Peyer's patch (tissue), 4 donors: ENCODE measurements around the gene MAPT. TPM values are rescaled to one million over a fixed set of nuclear protein-coding genes. Genes with fewer than 3 reads are reported as not detected.

Experiments used
- DNase-seq, 3 donors: peaks; one replicate each; pipeline ENCODE4 v3.0.0-alpha.2; 2017 to 2019
- H3K27ac ChIP-seq, 4 donors: fragments of 200-600 bp; sonication (generic); one replicate each; pipeline ENCODE4 v1.5.1; 2016 to 2019
- H3K27me3 ChIP-seq, 2 donors: fragments of 200-600 bp; sonication (generic); one replicate each; pipeline ENCODE4 v1.5.1; 2019
- H3K36me3 ChIP-seq, 3 donors: fragments of 200-600 bp; sonication (generic); one replicate each; pipeline ENCODE4 v1.5.1; 2016 to 2019
- H3K4me1 ChIP-seq, 4 donors: fragments of 200-600 bp; sonication (generic); one replicate each; pipeline ENCODE4 v1.5.1; 2016 to 2019
- H3K4me3 ChIP-seq, 4 donors: fragments of 200-600 bp; sonication (generic); 1 replicate in 3 of 4; 2 replicates in 1 of 4; pipeline ENCODE4 v1.5.1; 2016 to 2019; ENCODE audit warnings: mild to moderate bottlenecking in 1 of 4
- H3K9me3 ChIP-seq, 4 donors: fragments of 200-600 bp; sonication (generic); one replicate each; pipeline ENCODE4 v1.5.1; 2016 to 2019; ENCODE audit warnings: mild to moderate bottlenecking in 1 of 4
- POLR2A ChIP-seq, 2 donors: fragments of 450-650 bp; IDR thresholded peaks; one replicate each; pipeline ENCODE4 v1.5.1; 2017; ENCODE audit warnings: antibody characterized with exemption in 2 of 2, mild to moderate bottlenecking in 2 of 2, moderate library complexity in 2 of 2
- total RNA-seq, 4 donors: library from RNA; depleted of rRNA; stranded (reverse); fragments of >200 nt; gene quantifications; one replicate each; pipeline ENCODE4 v1.1.0, GENCODE V29; 2016
- TF ChIP-seq, protein P1 (sequence below), 6 experiments: fragments of 450-650 bp in 4 of 6; fragments of 200-600 bp in 2 of 6; sonication (generic) in 1 of 6; IDR thresholded peaks; one replicate each; pipeline ENCODE4 v1.5.1; 2017 to 2019; ENCODE audit warnings: antibody characterized with exemption in 6 of 6, mild to moderate bottlenecking in 3 of 6, moderate library complexity in 1 of 6

The MAPT gene
- 1 to 10 TPM in 1 of 4 donors, under 1 TPM in 2, not detected in 1; 0.35 to 1.6 (median 0.94) TPM for total RNA-seq

- H3K27me3 ChIP-seq = peaks cover 0 to 23% of the 10 kb centered on the region in 2 donors
Observed at GRCh38 chr17:45894022-45894784, at the start of gene MAPT. MAPT (plus strand) TSS chr17:45894554; CDS start chr17:45962338, 67,784 bp downstream.

DNA sequence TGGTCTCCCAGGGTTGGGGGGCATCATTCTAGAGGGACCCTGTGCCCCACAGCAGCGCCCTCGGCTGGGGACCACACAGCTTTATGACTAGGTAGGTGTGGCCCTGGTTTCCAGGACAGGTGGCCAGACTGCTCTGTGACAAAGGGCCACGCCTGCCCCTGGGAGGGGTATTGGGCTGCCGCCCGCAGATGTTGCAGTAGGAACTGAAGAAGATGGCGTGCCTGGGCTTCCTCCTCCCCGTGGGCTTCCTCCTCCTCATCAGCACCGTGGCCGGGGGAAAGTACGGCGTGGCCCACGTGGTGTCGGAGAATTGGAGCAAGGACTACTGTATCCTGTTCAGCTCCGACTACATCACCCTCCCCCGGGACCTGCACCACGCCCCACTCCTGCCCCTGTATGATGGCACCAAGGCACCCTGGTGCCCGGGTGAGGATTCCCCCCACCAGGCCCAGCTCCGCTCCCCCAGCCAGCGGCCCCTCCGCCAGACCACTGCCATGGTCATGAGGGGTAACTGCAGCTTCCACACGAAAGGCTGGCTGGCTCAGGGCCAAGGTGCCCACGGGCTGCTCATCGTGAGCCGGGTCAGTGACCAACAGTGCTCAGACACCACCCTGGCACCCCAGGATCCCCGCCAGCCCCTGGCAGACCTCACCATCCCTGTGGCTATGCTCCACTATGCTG is 49.5 kb upstream of the MAPT start, which contains the start of gene SPPL2C:
Gene SPPL2C (plus strand): TSS at position 187 of the 681 bp plus-strand sequence. CDS start 26 bp downstream, at position 213.
- H3K4me3 ChIP-seq = no peak within 1 kb of the TSS
- no peak for DNase-seq
- H3K27me3 ChIP-seq = no peaks in the 10 kb centered on the region
- TF ChIP-seq, protein P1, sequence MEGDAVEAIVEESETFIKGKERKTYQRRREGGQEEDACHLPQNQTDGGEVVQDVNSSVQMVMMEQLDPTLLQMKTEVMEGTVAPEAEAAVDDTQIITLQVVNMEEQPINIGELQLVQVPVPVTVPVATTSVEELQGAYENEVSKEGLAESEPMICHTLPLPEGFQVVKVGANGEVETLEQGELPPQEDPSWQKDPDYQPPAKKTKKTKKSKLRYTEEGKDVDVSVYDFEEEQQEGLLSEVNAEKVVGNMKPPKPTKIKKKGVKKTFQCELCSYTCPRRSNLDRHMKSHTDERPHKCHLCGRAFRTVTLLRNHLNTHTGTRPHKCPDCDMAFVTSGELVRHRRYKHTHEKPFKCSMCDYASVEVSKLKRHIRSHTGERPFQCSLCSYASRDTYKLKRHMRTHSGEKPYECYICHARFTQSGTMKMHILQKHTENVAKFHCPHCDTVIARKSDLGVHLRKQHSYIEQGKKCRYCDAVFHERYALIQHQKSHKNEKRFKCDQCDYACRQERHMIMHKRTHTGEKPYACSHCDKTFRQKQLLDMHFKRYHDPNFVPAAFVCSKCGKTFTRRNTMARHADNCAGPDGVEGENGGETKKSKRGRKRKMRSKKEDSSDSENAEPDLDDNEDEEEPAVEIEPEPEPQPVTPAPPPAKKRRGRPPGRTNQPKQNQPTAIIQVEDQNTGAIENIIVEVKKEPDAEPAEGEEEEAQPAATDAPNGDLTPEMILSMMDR (IDR thresholded peaks at IDR 0.05) = no peak
- TF ChIP-seq POLR2A (IDR thresholded peaks at IDR 0.05) = no peak
- H3K27ac ChIP-seq = no peak within 1 kb of the TSS
- no peaks in the 10 kb centered on the region for H3K9me3 ChIP-seq
- H3K36me3 ChIP-seq = no peaks in the 10 kb centered on the region
- H3K4me1 ChIP-seq = no peaks in the 10 kb centered on the region

More at GRCh38 chr17:45894022-45894784, at the start of gene MAPT:
- peak; percentile 60 to 89 (median 87) for DNase-seq
- Histone ChIP-seq H3K4me3 (peak within 1 kb of the TSS; percentile 51 to 79 (median 75)), H3K9me3 (no peaks in the 10 kb centered on the region), H3K36me3 (no peaks in the 10 kb centered on the region), H3K4me1 (peaks cover 0 to 34% (median 12%) of the 10 kb centered on the region in 4 donors), H3K27ac (peak within 1 kb of the TSS in 2 of 4 donors; percentile 36 to 55)
- no peak for TF ChIP-seq POLR2A (IDR thresholded peaks at IDR 0.05)
- TF ChIP-seq, protein P1 (IDR thresholded peaks at IDR 0.05) = peak; percentile 67 to 94 (median 92)

DNA sequence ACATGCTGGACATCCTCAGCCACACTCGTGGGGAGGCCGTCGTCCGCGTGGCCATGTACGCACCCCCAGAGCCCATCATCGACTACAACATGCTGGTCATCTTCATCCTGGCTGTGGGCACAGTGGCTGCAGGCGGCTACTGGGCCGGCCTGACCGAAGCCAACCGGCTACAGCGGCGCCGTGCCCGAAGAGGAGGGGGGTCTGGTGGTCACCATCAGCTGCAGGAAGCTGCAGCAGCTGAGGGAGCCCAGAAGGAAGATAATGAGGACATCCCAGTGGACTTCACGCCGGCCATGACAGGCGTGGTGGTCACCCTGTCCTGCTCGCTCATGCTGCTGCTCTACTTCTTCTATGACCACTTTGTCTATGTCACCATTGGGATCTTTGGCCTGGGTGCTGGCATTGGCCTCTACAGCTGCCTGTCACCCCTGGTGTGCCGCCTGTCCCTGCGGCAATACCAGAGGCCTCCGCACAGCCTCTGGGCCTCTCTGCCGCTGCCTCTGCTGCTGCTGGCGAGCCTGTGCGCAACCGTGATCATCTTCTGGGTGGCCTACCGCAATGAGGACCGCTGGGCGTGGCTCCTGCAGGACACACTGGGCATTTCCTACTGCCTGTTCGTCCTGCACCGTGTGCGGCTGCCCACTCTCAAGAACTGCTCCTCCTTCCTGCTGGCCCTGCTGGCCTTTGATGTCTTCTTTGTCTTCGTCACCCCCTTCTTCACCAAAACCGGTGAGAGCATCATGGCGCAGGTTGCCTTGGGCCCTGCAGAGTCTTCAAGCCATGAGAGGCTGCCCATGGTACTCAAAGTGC is 48.8 kb upstream of the MAPT start:
- Histone ChIP-seq H3K4me3 (no peak overlapping the region), H3K4me1 (no peaks in the 10 kb centered on the region), H3K27me3 (no peaks in the 10 kb centered on the region), H3K9me3 (no peaks in the 10 kb centered on the region), H3K36me3 (no peaks in the 10 kb centered on the region), H3K27ac (no peak overlapping the region)
- no peak for TF ChIP-seq POLR2A (IDR thresholded peaks at IDR 0.05)
- TF ChIP-seq, protein P1 (IDR thresholded peaks at IDR 0.05) = no peak
- peak in 1 of 3 donors; percentile 37 for DNase-seq

GRCh38 chr17:45846223-45846622 is 48.1 kb upstream of the MAPT start:
- Histone ChIP-seq H3K27ac (no peak overlapping the region), H3K36me3 (no peaks in the 10 kb centered on the region), H3K27me3 (no peaks in the 10 kb centered on the region), H3K4me3 (no peak overlapping the region), H3K4me1 (no peaks in the 10 kb centered on the region), H3K9me3 (no peaks in the 10 kb centered on the region)
- TF ChIP-seq POLR2A (IDR thresholded peaks at IDR 0.05) = no peak
- TF ChIP-seq, protein P1 (IDR thresholded peaks at IDR 0.05) = no peak
- peak in 1 of 3 donors; percentile 19 for DNase-seq

GRCh38 chr17:45846646-45847045 is 47.7 kb upstream of the MAPT start:
- H3K27ac ChIP-seq = no peak overlapping the region
- DNase-seq = peak in 1 of 3 donors; percentile 34
- no peak overlapping the region for H3K4me3 ChIP-seq
- no peaks in the 10 kb centered on the region for H3K36me3 ChIP-seq
- no peak for TF ChIP-seq POLR2A (IDR thresholded peaks at IDR 0.05)
- TF ChIP-seq, protein P1 (IDR thresholded peaks at IDR 0.05) = no peak
- no peaks in the 10 kb centered on the region for H3K4me1 ChIP-seq
- H3K27me3 ChIP-seq = no peaks in the 10 kb centered on the region
- no peaks in the 10 kb centered on the region for H3K9me3 ChIP-seq
